Measurements from ENCODE around the gene NCK1. TPM values are rescaled to one million over a fixed set of nuclear protein-coding genes. Genes with fewer than 3 reads are reported as not detected.
A peak's percentile ranks its signal among the peaks of the same experiment; 100 is the strongest.

The NCK1 gene
- total RNA-seq, 1 donor from 2014 or later = 63.0 TPM

DNA sequence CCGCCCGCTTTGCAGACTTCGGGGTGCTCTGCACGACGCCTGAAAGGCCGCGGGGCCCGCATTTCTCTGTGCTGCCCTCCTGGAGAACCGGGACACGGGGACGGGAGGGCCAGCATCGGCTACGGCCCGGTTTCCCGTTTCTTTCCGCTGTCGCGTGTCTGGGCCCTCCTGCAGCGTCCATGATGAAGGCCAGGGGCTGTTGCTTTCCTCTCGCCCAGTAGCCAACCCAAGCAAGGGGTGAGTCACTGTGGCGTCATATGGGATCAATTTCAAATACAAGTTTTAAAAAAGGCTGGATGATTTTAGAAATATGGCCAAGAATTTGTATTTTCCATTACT, 42.6 kb upstream of the NCK1 start:
- peaks cover 30% of the 10 kb centered on the region for H3K4me1 ChIP-seq
- TF ChIP-seq, protein P1, sequence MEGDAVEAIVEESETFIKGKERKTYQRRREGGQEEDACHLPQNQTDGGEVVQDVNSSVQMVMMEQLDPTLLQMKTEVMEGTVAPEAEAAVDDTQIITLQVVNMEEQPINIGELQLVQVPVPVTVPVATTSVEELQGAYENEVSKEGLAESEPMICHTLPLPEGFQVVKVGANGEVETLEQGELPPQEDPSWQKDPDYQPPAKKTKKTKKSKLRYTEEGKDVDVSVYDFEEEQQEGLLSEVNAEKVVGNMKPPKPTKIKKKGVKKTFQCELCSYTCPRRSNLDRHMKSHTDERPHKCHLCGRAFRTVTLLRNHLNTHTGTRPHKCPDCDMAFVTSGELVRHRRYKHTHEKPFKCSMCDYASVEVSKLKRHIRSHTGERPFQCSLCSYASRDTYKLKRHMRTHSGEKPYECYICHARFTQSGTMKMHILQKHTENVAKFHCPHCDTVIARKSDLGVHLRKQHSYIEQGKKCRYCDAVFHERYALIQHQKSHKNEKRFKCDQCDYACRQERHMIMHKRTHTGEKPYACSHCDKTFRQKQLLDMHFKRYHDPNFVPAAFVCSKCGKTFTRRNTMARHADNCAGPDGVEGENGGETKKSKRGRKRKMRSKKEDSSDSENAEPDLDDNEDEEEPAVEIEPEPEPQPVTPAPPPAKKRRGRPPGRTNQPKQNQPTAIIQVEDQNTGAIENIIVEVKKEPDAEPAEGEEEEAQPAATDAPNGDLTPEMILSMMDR (IDR thresholded peaks at IDR 0.05) = no peak
- peak overlapping the region; percentile 82 for H3K27ac ChIP-seq
- no peaks in the 10 kb centered on the region for H3K36me3 ChIP-seq
- peaks cover 7% of the 10 kb centered on the region for H3K27me3 ChIP-seq (ENCODE audit: low read depth)
- H3K9me3 ChIP-seq = no peaks in the 10 kb centered on the region
- intact Hi-C loops (cut with DNase I) = no loop called here
- peak; percentile 74 to 78 for ATAC-seq
- H3K4me3 ChIP-seq = peak overlapping the region; percentile 74
- DNase-seq = peak; percentile 56

DNA sequence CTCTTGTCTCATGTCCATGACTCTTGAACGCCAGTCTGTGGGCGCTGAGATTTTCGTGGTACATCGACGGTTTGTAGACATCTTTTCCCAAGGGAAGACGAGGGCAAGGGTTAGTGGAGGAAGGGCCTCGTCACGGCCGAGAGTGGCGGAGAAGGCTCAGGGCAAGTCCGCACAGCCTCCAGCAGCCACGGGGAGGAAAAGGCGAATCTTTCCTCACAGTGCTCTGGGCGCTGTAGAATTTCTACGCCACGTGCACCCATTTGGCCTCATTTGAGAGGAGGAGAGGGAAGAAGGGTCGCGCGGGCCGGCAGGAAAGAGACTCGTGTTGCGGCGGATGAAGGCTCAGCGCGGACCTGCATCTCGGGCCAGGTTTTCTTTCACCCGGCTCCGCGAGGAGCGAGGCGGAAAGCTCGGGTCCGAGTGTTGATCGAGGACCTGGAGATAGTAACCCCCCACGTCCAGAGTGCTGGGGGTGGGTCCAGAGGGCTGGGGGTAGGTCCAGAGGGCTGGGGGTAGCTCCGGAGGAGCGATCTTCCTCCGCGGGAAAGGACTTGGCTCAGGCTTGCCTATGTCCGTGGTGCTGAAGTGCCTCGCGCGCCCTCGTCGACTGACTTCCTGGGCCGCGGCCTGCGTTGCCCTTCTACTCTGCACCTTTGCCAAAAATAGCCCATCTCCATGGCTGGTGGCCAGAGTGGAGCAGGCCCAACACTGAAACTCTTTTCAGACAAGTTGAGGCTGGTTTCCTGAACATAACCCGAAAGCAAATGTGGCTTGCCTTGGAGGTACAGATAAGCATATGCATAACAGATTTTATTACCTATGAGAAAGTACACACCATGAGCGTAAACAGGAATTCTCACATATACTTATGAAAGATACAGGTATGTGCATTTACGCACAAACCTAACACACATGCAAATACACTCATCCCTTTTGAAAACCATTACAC, 42.0 kb upstream of the NCK1 start:
- Histone ChIP-seq H3K27ac (peak overlapping the region; percentile 82), H3K27me3 (ENCODE audit: low read depth) (peaks cover 7% of the 10 kb centered on the region), H3K4me3 (peak overlapping the region; percentile 74), H3K9me3 (no peaks in the 10 kb centered on the region), H3K4me1 (peaks cover 30% of the 10 kb centered on the region), H3K36me3 (no peaks in the 10 kb centered on the region)
- DNase-seq (peak; percentile 71), ATAC-seq (peak; percentile 75)
- intact Hi-C loops (cut with DNase I) = no loop called here
- TF ChIP-seq, protein P1 (IDR thresholded peaks at IDR 0.05) = no peak

DNA sequence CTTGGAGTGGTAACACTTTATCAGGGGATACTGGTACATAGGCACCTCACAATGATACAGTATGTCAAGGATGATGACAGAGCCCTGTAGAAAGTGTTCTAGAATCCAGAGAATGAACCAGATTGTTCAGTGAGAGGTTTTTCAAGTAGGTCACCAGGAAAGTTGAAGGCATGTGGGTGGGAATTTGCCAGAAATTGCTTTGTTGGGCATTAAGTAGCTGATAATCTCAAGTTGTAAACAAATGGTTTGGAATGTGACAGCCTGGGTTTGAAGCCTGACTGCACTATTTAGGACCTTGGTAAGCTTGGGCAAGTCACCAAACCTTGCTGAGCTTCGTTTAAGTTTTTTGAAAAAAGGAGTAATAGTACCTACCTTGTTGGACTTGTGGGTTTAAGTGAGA, 30.5 kb upstream of the NCK1 start:
- intact Hi-C loops (cut with DNase I) = no loop called here
- peaks cover 12% of the 10 kb centered on the region for H3K4me1 ChIP-seq

DNA sequence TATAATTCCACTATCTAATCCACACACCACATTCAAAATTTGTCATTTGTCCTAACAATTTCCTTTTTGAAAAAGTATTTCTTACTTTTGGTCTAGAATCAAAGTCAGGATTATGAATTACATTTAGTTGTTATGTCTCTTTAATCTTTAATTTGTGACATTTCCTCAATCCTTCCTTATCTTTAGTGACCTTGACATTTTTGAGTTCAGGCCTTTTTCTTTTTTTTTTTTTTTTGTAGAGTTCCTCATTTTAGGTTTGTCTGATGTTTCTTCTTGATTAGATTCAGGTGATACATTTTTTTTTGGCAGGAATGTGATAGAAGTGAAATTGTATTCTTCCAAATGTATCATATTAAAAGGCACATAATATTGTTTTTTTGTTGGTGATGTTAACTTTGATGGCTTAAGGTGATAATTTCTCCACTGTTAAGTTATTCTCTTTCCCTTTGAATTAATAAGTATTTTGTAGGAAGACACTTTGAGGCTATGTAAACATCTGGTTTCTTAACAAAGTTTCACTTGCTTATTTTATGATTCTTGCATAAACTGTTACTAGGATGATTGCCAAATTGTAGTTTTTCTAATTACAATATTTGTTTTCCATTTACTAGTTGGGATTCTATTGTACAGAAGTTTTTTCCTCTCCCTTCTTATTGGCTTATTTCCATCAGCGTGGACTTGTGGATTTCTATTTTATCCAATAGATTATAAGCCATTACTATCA, 26.8 kb upstream of the NCK1 start:
- intact Hi-C loops (cut with DNase I) = no loop called here
- H3K9me3 ChIP-seq = no peaks in the 10 kb centered on the region
- H3K4me3 ChIP-seq = no peak overlapping the region
- ATAC-seq = no peak
- H3K27ac ChIP-seq = no peak overlapping the region
- TF ChIP-seq, protein P1 (IDR thresholded peaks at IDR 0.05) = no peak
- no peak for DNase-seq
- H3K4me1 ChIP-seq = peaks cover 21% of the 10 kb centered on the region
- H3K36me3 ChIP-seq = no peaks in the 10 kb centered on the region
- H3K27me3 ChIP-seq (ENCODE audit: low read depth) = no peaks in the 10 kb centered on the region

More for the DNA sequence above, 30.5 kb upstream of the NCK1 start:
- TF ChIP-seq, protein P1 (IDR thresholded peaks at IDR 0.05) = no peak
- no peaks in the 10 kb centered on the region for H3K36me3 ChIP-seq
- ATAC-seq (peak in 1 of 2 donors; percentile 29), DNase-seq (no peak)
- no peak overlapping the region for H3K27ac ChIP-seq
- H3K4me3 ChIP-seq = no peak overlapping the region
- H3K27me3 ChIP-seq (ENCODE audit: low read depth) = no peaks in the 10 kb centered on the region
- peaks cover 2% of the 10 kb centered on the region for H3K9me3 ChIP-seq

DNA sequence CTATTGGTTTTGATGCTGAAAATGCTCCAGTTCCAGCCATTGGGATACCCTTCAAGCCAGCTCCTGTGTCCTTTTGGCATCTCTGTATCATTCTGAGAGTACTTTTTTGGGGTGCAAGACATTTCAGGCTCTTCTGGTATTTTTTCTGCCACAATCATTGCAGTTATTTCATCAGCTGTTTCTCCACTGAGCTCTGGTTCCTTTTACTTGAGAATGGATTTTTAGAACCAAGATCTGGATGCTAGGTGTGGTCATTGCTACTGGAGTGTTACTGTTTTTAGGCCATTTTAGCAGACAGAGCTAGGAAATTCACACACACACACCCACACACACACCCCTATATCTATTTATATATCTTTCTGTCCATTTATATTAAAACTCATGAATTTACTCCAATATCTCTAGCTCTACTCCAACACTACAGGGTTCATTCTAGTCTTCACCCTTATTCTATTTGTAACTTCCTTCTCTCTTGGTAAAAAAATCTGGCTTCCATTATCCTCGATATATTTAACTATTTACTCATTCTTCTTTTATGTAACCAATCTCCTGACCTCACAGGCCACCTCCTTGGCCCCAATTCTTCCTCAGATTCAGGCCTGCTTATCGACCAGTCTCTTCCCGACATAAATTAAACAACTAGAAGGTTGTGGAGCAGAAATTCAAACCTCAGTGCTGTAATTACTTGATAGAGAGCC, 26.0 kb upstream of the NCK1 start:
- no peak for ATAC-seq
- Histone ChIP-seq H3K4me3 (no peak overlapping the region), H3K36me3 (no peaks in the 10 kb centered on the region), H3K27me3 (ENCODE audit: low read depth) (no peaks in the 10 kb centered on the region), H3K9me3 (no peaks in the 10 kb centered on the region), H3K4me1 (peaks cover 21% of the 10 kb centered on the region), H3K27ac (no peak overlapping the region)
- intact Hi-C loops (cut with DNase I) = no loop called here
- no peak for DNase-seq
- TF ChIP-seq, protein P1 (IDR thresholded peaks at IDR 0.05) = no peak

Measured in lower lobe of right lung (tissue), 2 donors.